GM19397 (cell line): ENCODE data around the gene BACH2.

Experiments
- ATAC-seq: cut with Tn5 transposase; IDR thresholded peaks from one replicate; pipeline ENCODE4 v1.9.1; 2021; ENCODE audit warnings: mild to moderate bottlenecking, moderate library complexity; ENCODE audit not compliant: unreplicated experiment

BACH2 gene

DNA sequence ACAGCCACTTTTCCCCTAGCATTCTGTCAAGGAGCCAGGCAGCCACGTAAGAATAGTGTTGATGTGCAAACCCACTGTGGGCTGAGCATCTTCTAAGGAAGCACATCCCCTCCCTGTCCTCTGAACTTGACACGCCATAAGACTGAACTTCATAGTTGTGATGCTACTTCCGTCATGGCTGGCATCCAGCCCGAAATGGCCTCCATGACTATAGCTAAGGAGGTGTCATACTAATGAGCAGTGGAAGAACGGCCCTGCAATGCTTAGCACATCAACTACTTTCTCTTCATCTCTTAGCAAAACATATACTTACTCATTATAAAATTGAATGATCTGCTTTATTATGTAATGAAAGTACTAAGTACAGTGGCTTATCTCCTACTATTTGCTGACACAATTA, 292.1 kb downstream of the BACH2 start:
- no peak for ATAC-seq

DNA sequence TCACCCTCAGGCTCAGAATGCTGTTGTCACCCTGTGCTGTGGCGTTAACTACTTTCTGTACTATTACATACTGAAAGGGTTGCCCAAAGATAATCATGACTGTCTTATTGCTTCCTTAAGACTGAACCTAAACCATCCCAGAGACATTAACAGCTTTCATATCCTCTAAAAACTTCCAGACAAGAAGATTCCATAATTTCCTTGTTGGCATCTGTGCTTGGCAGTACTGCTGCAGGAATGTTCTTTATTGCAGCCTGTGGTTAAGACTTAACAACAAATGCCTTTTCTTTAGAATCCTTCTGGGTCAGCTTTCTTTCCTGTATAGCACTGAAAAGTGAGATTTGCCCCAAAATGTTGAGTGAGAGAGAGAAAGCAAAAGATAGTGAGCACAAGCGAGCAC, 292.7 kb downstream of the BACH2 start:
- no peak for ATAC-seq

- ATAC-seq = no peak
Observed at GRCh38 chr6:90003069-90003795, 293.4 kb downstream of the BACH2 start.

GRCh38 chr6:90000864-90001731, 295.5 kb downstream of the BACH2 start:
- no peak for ATAC-seq

DNA sequence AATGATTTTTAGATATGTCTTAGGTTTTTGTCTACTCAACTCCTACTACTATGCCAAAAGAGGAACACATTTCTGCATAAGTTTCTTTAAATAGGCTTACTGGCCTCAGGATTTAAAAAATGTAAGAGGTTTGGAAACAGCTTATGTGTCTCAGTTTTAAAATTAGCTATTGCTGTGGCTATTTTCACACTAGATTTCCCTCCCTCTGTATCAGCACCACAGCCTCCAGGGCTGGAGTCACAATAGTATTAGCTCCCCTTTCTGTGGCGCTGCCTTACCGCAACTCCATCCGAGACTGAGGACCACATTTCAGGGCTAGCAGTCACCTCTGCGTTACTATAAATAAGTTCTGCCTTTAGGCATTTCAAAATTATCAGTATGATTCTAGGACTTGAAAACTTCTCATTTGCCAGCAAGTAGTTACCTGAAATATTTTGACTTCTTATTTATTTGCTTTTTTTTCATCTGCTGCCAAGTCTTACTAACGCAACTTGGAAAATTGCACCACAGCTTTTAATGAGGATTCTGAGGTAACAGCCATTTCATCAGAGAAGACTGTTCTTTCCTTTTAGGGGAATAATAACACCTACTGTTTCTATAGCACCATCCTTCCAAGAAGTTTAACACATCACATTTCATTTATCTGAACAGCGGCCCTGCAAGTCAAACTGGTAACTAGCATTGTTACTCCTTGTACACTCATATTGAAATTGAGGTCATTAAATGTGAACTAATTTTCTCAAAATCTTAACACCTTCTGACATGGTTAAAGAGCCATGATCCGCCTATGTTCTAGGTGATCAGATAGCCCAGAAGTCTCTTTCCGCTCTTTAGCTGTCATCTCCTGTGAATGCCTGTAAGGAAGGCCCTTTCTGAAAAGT, 296.5 kb downstream of the BACH2 start:
- no peak for ATAC-seq

- ATAC-seq = no peak
Observed at GRCh38 chr6:89999154-89999553, 297.5 kb downstream of the BACH2 start.

DNA sequence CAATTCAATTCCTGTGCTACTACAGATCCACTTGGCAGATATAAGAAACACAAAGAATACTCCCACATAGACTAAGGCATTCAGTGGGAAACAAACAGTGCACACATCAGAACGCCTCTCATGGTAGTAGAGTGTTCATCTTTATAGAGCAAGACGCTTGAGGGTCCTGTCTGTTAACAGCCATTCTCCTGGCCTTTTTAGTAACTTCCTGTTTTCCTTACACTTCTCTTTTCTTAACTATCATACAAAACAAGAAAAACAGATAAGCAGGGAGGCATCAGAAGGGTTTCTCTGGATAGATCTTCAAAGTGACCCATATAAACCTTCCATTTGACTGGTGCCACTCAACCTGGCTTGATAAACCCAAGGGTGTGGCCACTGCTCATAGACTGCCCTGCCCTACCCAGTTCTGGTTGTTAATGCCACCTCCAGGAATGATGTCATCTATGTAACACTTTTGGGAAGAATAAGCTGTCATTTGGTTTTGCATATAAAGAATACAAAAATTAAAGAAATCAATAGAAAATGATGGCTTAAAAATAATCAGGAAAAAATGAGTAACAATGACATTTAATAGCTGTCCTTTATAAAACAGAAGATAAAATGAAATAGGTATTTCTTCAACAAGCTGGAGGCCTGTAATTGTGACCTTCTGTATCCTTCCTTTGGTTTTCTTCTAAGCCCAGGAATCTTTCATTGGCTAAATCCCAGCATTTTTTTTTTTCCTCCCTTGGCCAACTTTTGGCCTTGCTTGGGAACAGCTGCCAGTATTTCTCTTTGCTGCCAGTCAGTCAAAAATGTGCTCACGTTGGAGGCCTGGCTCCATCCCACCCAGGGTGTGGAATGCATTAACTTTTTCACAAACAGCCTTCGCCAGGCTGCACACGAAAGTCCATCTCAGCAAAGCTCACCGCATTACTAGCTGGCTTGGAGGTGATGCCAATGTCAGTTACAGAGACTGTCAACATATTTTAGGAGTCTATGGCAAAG, 298.9 kb downstream of the BACH2 start:
- no peak for ATAC-seq

- ATAC-seq = no peak
Observed at GRCh38 chr6:89993411-89993810, 303.2 kb downstream of the BACH2 start.

DNA sequence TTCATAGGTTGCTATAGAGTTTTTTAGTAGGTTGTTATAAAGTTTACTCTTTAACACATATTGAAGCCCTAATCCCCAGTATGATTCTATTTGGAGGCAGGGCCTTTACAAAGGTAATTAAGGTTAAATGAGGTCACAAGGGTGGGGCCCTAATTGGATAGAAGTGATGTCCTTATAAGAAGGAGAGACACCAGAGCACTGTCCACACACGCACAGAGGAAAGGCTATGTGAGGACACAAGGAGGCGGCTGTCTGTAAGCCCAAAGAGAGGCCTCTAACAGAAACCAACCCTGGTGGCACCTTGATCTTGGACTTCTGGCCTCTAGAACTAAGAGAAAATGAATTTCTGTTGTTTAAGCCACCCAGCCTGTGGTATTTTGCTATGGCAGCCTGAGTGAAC, 303.8 kb downstream of the BACH2 start:
- no peak for ATAC-seq

- no peak for ATAC-seq
Observed at GRCh38 chr6:89989742-89990141, 306.9 kb downstream of the BACH2 start.

GRCh38 chr6:89987830-89988229, 308.8 kb downstream of the BACH2 start:
- ATAC-seq = no peak

- no peak for ATAC-seq
Observed at GRCh38 chr6:89987140-89987539, 309.5 kb downstream of the BACH2 start.

GRCh38 chr6:89986650-89987074, 310.0 kb downstream of the BACH2 start:
- ATAC-seq = no peak

DNA sequence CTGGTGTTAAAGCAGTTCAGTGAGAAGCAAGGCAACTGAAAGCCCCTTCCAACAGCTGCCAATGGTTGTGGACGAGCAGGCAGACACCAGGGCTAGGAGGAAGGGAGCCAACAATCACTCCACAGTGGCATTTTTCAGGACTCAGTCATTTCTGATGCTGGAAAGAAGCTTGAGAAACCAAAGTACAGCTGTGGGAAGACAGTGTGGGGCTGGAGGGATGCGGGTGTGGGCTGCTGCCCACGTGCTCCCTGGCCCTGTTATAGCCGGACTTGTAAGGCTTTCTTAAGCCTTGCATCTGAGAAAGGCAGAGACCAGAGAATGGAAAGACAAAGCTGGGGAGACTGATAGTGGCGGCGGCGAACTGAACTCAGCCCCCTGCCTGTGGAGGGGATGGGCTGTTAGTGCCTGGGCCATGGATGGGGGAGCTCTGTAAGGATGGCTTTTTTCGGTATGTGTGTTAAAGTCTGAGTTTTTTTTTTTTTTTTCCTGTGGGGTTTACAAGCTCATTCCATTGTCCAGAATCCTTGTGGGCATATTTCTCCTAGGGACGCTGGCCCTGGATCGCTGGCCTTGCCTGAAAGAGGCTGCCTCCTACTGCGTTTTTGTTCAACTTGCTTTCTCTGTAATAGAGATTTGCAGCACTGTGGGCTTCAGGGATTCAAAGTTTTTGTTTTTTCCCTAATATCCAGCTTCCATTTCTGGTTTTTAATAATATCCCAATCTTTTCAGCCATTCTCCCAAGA, 310.7 kb downstream of the BACH2 start:
- no peak for ATAC-seq

GRCh38 chr6:89984926-89985750, 311.5 kb downstream of the BACH2 start:
- ATAC-seq = no peak

GRCh38 chr6:89980353-89980752, 316.3 kb downstream of the BACH2 start:
- no peak for ATAC-seq

DNA sequence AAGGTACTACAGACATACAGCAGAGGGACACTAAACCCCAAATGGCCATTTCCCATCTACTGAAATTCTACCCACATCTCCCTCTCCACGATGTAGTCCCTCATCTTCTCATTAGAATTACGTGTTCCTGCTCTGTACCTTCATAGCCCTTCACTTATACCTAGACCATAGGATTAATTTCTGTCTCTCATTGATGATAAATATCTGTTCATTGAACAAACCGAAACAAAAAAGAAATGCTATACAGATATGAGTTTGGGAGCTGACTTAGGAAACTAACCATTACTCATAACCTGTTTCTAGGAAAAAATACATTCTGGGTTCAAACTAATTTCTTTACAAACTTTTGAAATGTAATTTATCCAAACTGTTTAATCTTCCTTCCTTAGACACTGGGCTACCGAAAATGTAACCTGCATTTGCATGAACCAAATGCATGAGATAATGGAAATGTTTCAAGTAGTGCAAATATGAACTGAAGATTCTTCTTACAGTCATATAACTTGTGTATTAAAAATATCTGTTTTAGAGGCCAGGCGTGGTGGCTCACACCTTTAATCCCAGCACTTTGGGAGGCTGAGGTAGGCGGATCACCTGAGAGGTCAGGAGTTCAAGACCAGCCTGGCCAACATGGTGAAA, 317.0 kb downstream of the BACH2 start:
- no peak for ATAC-seq

DNA sequence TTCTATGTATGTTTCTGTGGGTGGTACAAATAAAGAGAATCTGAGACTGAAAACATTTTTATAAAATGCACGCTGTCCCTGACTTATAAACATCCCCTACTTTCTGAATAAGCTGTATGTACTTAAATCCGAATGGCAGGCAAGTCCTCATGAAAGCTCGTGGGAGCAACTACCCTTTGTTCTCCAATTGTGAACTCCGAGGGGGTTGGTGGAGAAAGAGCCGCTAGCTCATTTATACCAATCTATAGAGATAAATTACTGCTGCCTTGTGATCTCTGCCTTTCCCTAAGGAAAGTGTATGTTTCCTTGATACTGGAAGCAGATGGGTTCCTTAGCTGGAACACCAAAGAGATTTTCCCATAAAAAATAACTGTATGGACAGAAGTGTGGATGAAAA, 317.9 kb downstream of the BACH2 start:
- ATAC-seq = no peak
